Thyroid gland (tissue), 4 donors: ENCODE results near the gene CLC. TPM values are rescaled to one million over a fixed set of nuclear protein-coding genes. Genes with fewer than 3 reads are reported as not detected.
A peak's percentile ranks its signal among the peaks of the same experiment; 100 is the strongest.
"Not testable (repeated sequence)": the region's sequence is repeated elsewhere in the genome, so short reads cannot be mapped to it uniquely, and the experiment has no call there.

Experiments used
- DNase-seq, 2 donors: peaks; one replicate each; pipeline ENCODE4 v3.0.0-alpha.2; 2019
- H3K27ac ChIP-seq, 3 donors: fragments of 200-600 bp; sonication (generic); 1 replicate in 2 of 3; 2 replicates in 1 of 3; pipeline ENCODE4 v1.5.1; 2016 to 2019; ENCODE audit warnings: mild to moderate bottlenecking in 1 of 3, moderate library complexity in 1 of 3
- H3K27me3 ChIP-seq: fragments of 200-600 bp; sonication (generic); one replicate; pipeline ENCODE4 v1.5.1; 2019
- H3K36me3 ChIP-seq, 2 donors: fragments of 200-600 bp; sonication (generic); one replicate each; pipeline ENCODE4 v1.5.1; 2016 to 2019
- H3K4me1 ChIP-seq, 2 donors: fragments of 200-600 bp; sonication (generic); one replicate each; pipeline ENCODE4 v1.5.1; 2017 to 2019
- H3K4me3 ChIP-seq, 3 donors: fragments of 200-600 bp; sonication (generic); replicated peaks in 1 of 3; 1 replicate in 2 of 3; 2 replicates in 1 of 3; pipeline ENCODE4 v1.5.1; 2016; ENCODE audit warnings: mild to moderate bottlenecking in 1 of 3
- H3K9me3 ChIP-seq: fragments of 200-600 bp; sonication (generic); one replicate; pipeline ENCODE4 v1.5.1; 2017
- CTCF ChIP-seq, 6 experiments: fragments of 200-600 bp in 3 of 6; fragments of 450-650 bp in 3 of 6; sonication (generic) in 3 of 6; IDR thresholded peaks; one replicate each; pipeline ENCODE4 v1.5.1; 2016 to 2019; ENCODE audit warnings: antibody characterized with exemption in 6 of 6, mild to moderate bottlenecking in 2 of 6, inconsistent platforms in 1 of 6, moderate library complexity in 1 of 6
- POLR2A ChIP-seq, 2 donors: fragments of 450-650 bp; IDR thresholded peaks; one replicate each; pipeline ENCODE4 v1.6.1; 2017; ENCODE audit warnings: antibody characterized with exemption in 2 of 2, mild to moderate bottlenecking in 2 of 2, moderate library complexity in 1 of 2
- WGBS, 2 donors: methylation state at CpG; one replicate each; pipeline ENCODE4 v1.1.5; 2017; 5-methylcytosine and 5-hydroxymethylcytosine counted together
- intact Hi-C: fragments of 100-400 bp; cut with DNase I; formaldehyde crosslinking; loops from one replicate; pipeline ENCODE4 v1.15.1; 2023
- total RNA-seq, 4 donors: library from RNA; depleted of rRNA; stranded (reverse); fragments of >200 nt; gene quantifications; one replicate each; pipeline ENCODE4 v1.2.3, GENCODE V29; 2016

Gene CLC
- total RNA-seq, 4 donors from 2014 or later = not detected

GRCh38 chr19:39731685-39732084, 6.1 kb downstream of the CLC start:
- WGBS, 2 donors = 69 to 80% methylated on average over 1 of the region's 1 CpG
- TF ChIP-seq CTCF (IDR thresholded peaks at IDR 0.05) (no peak), POLR2A (IDR thresholded peaks at IDR 0.05) (no peak)

GRCh38 chr19:39729594-39729993, 8.2 kb downstream of the CLC start:
- no peak for DNase-seq

More at GRCh38 chr19:39731685-39732084, 6.1 kb downstream of the CLC start:
- peak in 1 of 2 donors; percentile 10 for DNase-seq
- H3K36me3 ChIP-seq = no peaks in the 10 kb centered on the region
- H3K9me3 ChIP-seq = no peaks in the 10 kb centered on the region
- no peak overlapping the region for H3K27ac ChIP-seq
- intact Hi-C loops = no loop called here
- no peak overlapping the region for H3K4me3 ChIP-seq
- no peaks in the 10 kb centered on the region for H3K27me3 ChIP-seq
- no peaks in the 10 kb centered on the region for H3K4me1 ChIP-seq

GRCh38 chr19:39728040-39728439, 9.8 kb downstream of the CLC start:
- intact Hi-C loops = no loop called here
- Histone ChIP-seq H3K9me3 (no peaks in the 10 kb centered on the region), H3K4me1 (no peaks in the 10 kb centered on the region), H3K4me3 (no peak overlapping the region), H3K36me3 (no peaks in the 10 kb centered on the region), H3K27me3 (no peaks in the 10 kb centered on the region), H3K27ac (no peak overlapping the region)
- no peak for DNase-seq
- WGBS, 2 donors = 90 to 91% methylated on average over 5 to 6 of the region's 6 CpGs
- no peak for TF ChIP-seq POLR2A (IDR thresholded peaks at IDR 0.05)
- TF ChIP-seq CTCF (IDR thresholded peaks at IDR 0.05) = no peak

More at GRCh38 chr19:39729594-39729993, 8.2 kb downstream of the CLC start:
- no peak for TF ChIP-seq CTCF (IDR thresholded peaks at IDR 0.05)
- TF ChIP-seq POLR2A (IDR thresholded peaks at IDR 0.05) = no peak
- intact Hi-C loops = no loop called here
- H3K36me3 ChIP-seq = no peaks in the 10 kb centered on the region
- no peaks in the 10 kb centered on the region for H3K4me1 ChIP-seq
- H3K27ac ChIP-seq = no peak overlapping the region
- H3K4me3 ChIP-seq = no peak overlapping the region
- no peaks in the 10 kb centered on the region for H3K9me3 ChIP-seq
- H3K27me3 ChIP-seq = no peaks in the 10 kb centered on the region
- WGBS, 2 donors = 69 to 75% methylated on average over 4 of the region's 4 CpGs

GRCh38 chr19:39727070-39727800, 10.6 kb downstream of the CLC start:
- no peak for TF ChIP-seq CTCF (IDR thresholded peaks at IDR 0.05)
- no peak for TF ChIP-seq POLR2A (IDR thresholded peaks at IDR 0.05)
- intact Hi-C loops = no loop called here

GRCh38 chr19:39725995-39726394, 11.8 kb downstream of the CLC start:
- no peaks in the 10 kb centered on the region for H3K27me3 ChIP-seq
- no peak for TF ChIP-seq CTCF (IDR thresholded peaks at IDR 0.05)
- TF ChIP-seq POLR2A (IDR thresholded peaks at IDR 0.05) = no peak
- no peaks in the 10 kb centered on the region for H3K9me3 ChIP-seq
- intact Hi-C loops = no loop called here
- no peaks in the 10 kb centered on the region for H3K4me1 ChIP-seq
- H3K4me3 ChIP-seq = no peak overlapping the region
- H3K27ac ChIP-seq = no peak overlapping the region
- no peak for DNase-seq
- no peaks in the 10 kb centered on the region for H3K36me3 ChIP-seq

More at GRCh38 chr19:39727070-39727800, 10.6 kb downstream of the CLC start:
- Histone ChIP-seq H3K36me3 (no peaks in the 10 kb centered on the region), H3K27me3 (no peaks in the 10 kb centered on the region), H3K27ac (no peak overlapping the region), H3K4me1 (no peaks in the 10 kb centered on the region), H3K4me3 (no peak overlapping the region), H3K9me3 (no peaks in the 10 kb centered on the region)
- no peak for DNase-seq
- WGBS, 2 donors = 73 to 79% methylated on average over 10 of the region's 10 CpGs

GRCh38 chr19:39720144-39720543, 17.7 kb downstream of the CLC start:
- H3K27me3 ChIP-seq, H3K27ac ChIP-seq, DNase-seq, H3K4me1 ChIP-seq, H3K36me3 ChIP-seq, H3K4me3 ChIP-seq, intact Hi-C loops, H3K9me3 ChIP-seq: not testable (repeated sequence)
- WGBS, 2 donors = 79 to 80% methylated on average over 3 of the region's 3 CpGs
